HUES6 (cell line): Measurements from ENCODE around the gene CMTM4.

Experiments
- H3K27ac ChIP-seq: 2 replicates; pipeline ENCODE4 v1.7.0; 2013; ENCODE audit warnings: low read depth, mild to moderate bottlenecking, low read length, inconsistent platforms
- H3K27me3 ChIP-seq: 2 replicates; pipeline ENCODE4 v1.6.1; 2013; ENCODE audit warnings: low read length; ENCODE audit not compliant: control insufficient read depth, insufficient read depth
- H3K36me3 ChIP-seq: 2 replicates; pipeline ENCODE4 v1.6.1; 2013; ENCODE audit warnings: low read length; ENCODE audit not compliant: control insufficient read depth, insufficient read depth
- H3K4me1 ChIP-seq: 2 replicates; pipeline ENCODE4 v1.6.1; 2013; ENCODE audit warnings: low read length; ENCODE audit not compliant: control insufficient read depth, insufficient read depth
- H3K4me3 ChIP-seq: 2 replicates; pipeline ENCODE4 v1.5.1; 2013; ENCODE audit warnings: low read depth, low read length
- H3K9ac ChIP-seq: one replicate; pipeline ENCODE4 v1.6.1; 2013; ENCODE audit warnings: mild to moderate bottlenecking, low read length
- H3K9me3 ChIP-seq: 2 replicates; pipeline ENCODE4 v1.6.1; 2013; ENCODE audit warnings: low read depth, low read length; ENCODE audit not compliant: control insufficient read depth, insufficient read depth

The CMTM4 gene

GRCh38 chr16:66696669-66697630 lies at the start of gene CMTM4:
CMTM4 (minus strand) TSS chr16:66696743; CDS start chr16:66696525, 218 bp downstream.
- H3K4me1 ChIP-seq, result peaks cover 13% of the 10 kb centered on the region
- peak within 1 kb of the TSS; percentile 94 for H3K4me3 ChIP-seq
- no peaks in the 10 kb centered on the region for H3K36me3 ChIP-seq
- peaks cover 14% of the 10 kb centered on the region; the same call in 1 of the 2 replicates for H3K27me3 ChIP-seq
- no peak within 1 kb of the TSS for H3K27ac ChIP-seq
- no peaks in the 10 kb centered on the region for H3K9me3 ChIP-seq
- H3K9ac ChIP-seq, result peak within 1 kb of the TSS; percentile 78

- H3K27me3 ChIP-seq, result no peaks in the 10 kb centered on the region
- H3K27ac ChIP-seq, result no peak overlapping the region
- no peak overlapping the region for H3K9ac ChIP-seq
- H3K36me3 ChIP-seq, result peaks cover 98% of the 10 kb centered on the region
- no peak overlapping the region for H3K4me3 ChIP-seq
- H3K9me3 ChIP-seq, result no peaks in the 10 kb centered on the region
- peaks cover 8% of the 10 kb centered on the region for H3K4me1 ChIP-seq
Measured at GRCh38 chr16:66746048-66746447, 49.5 kb upstream of the CMTM4 start.

GRCh38 chr16:66741950-66742808 lies 45.6 kb upstream of the CMTM4 start:
- H3K27me3 ChIP-seq, result no peaks in the 10 kb centered on the region
- no peak overlapping the region; the same call in 1 of the 2 replicates for H3K27ac ChIP-seq
- peaks cover 97% of the 10 kb centered on the region for H3K36me3 ChIP-seq
- no peak overlapping the region for H3K4me3 ChIP-seq
- H3K4me1 ChIP-seq, result peaks cover 9% of the 10 kb centered on the region
- peak overlapping the region; percentile 24 for H3K9ac ChIP-seq
- no peaks in the 10 kb centered on the region for H3K9me3 ChIP-seq

- H3K4me3 ChIP-seq, result no peak overlapping the region
- H3K36me3 ChIP-seq, result peaks cover 97% of the 10 kb centered on the region
- H3K27me3 ChIP-seq, result no peaks in the 10 kb centered on the region
- no peak overlapping the region for H3K9ac ChIP-seq
- no peaks in the 10 kb centered on the region for H3K9me3 ChIP-seq
- peaks cover 9% of the 10 kb centered on the region for H3K4me1 ChIP-seq
- H3K27ac ChIP-seq, result no peak overlapping the region; the same call in 1 of the 2 replicates
Measured at GRCh38 chr16:66741169-66741900, 44.8 kb upstream of the CMTM4 start.

GRCh38 chr16:66740533-66740932 lies 44.0 kb upstream of the CMTM4 start:
- Histone ChIP-seq H3K36me3 (peaks cover 97% of the 10 kb centered on the region), H3K27me3 (no peaks in the 10 kb centered on the region), H3K9ac (no peak overlapping the region), H3K9me3 (no peaks in the 10 kb centered on the region), H3K4me3 (no peak overlapping the region), H3K27ac (no peak overlapping the region), H3K4me1 (peaks cover 9% of the 10 kb centered on the region)

GRCh38 chr16:66740010-66740409 lies 43.5 kb upstream of the CMTM4 start:
- Histone ChIP-seq H3K9me3 (no peaks in the 10 kb centered on the region), H3K36me3 (peaks cover 97% of the 10 kb centered on the region), H3K4me3 (no peak overlapping the region), H3K9ac (no peak overlapping the region), H3K27me3 (no peaks in the 10 kb centered on the region), H3K4me1 (peaks cover 9% of the 10 kb centered on the region), H3K27ac (no peak overlapping the region)

GRCh38 chr16:66735891-66736290 lies 39.3 kb upstream of the CMTM4 start:
- H3K4me3 ChIP-seq, result no peak overlapping the region
- no peak overlapping the region for H3K27ac ChIP-seq

GRCh38 chr16:66731101-66731500 lies 34.6 kb upstream of the CMTM4 start:
- Histone ChIP-seq H3K9ac (no peak overlapping the region), H3K27ac (no peak overlapping the region), H3K4me1 (no peaks in the 10 kb centered on the region), H3K4me3 (no peak overlapping the region), H3K27me3 (no peaks in the 10 kb centered on the region), H3K36me3 (peaks cover 97% of the 10 kb centered on the region), H3K9me3 (no peaks in the 10 kb centered on the region)

More at GRCh38 chr16:66735891-66736290, 39.3 kb upstream of the CMTM4 start:
- H3K4me1 ChIP-seq, result peaks cover 9% of the 10 kb centered on the region
- H3K9ac ChIP-seq, result no peak overlapping the region
- peaks cover 96% of the 10 kb centered on the region for H3K36me3 ChIP-seq
- H3K9me3 ChIP-seq, result no peaks in the 10 kb centered on the region
- H3K27me3 ChIP-seq, result no peaks in the 10 kb centered on the region

- H3K9me3 ChIP-seq, result no peaks in the 10 kb centered on the region
- no peak overlapping the region for H3K27ac ChIP-seq
- H3K9ac ChIP-seq, result no peak overlapping the region
- no peaks in the 10 kb centered on the region for H3K4me1 ChIP-seq
- no peaks in the 10 kb centered on the region for H3K27me3 ChIP-seq
- H3K4me3 ChIP-seq, result no peak overlapping the region
- H3K36me3 ChIP-seq, result peaks cover 98% of the 10 kb centered on the region
Measured at GRCh38 chr16:66728804-66729203, 32.3 kb upstream of the CMTM4 start.

- peaks cover 98% of the 10 kb centered on the region for H3K36me3 ChIP-seq
- H3K27ac ChIP-seq, result peak overlapping the region; percentile 18; the same call in 1 of the 2 replicates
Measured at GRCh38 chr16:66728117-66728787, 31.7 kb upstream of the CMTM4 start.

More at GRCh38 chr16:66728117-66728787, 31.7 kb upstream of the CMTM4 start:
- no peaks in the 10 kb centered on the region for H3K27me3 ChIP-seq
- H3K4me3 ChIP-seq, result no peak overlapping the region
- H3K4me1 ChIP-seq, result no peaks in the 10 kb centered on the region
- no peak overlapping the region for H3K9ac ChIP-seq
- H3K9me3 ChIP-seq, result no peaks in the 10 kb centered on the region
